ENCODE measurements around the gene CTXN1.

DNA sequence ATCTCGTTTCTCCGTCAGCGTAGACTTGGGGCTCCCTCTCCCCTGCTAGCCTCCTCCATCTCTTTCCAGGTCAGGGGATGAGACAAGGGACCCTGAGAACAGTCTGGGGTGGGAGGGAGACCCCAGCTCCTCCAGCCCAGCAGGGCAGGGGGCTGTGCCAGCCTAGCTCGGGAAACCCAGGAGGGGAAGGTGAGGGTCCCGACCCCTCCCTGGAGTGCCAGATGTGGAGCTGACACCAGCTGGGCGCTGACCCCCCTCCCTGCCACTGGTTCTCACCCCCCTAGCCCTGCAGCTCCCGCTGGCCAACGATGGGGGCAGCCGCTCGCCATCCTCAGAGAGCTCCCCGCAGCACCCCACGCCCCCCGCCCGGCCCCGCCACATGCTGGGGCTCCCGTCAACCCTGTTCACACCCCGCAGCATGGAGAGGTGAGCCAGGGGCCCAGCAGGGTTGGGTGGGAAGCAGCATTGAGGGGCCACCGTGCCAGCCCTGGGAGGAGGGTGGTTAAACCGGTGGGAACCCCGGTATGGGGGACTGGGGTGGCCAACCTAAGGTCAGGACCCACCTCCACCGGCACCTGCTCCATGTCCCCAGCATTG lies 16.4 kb downstream of the CTXN1 start:
- TF ChIP-seq, protein P1, sequence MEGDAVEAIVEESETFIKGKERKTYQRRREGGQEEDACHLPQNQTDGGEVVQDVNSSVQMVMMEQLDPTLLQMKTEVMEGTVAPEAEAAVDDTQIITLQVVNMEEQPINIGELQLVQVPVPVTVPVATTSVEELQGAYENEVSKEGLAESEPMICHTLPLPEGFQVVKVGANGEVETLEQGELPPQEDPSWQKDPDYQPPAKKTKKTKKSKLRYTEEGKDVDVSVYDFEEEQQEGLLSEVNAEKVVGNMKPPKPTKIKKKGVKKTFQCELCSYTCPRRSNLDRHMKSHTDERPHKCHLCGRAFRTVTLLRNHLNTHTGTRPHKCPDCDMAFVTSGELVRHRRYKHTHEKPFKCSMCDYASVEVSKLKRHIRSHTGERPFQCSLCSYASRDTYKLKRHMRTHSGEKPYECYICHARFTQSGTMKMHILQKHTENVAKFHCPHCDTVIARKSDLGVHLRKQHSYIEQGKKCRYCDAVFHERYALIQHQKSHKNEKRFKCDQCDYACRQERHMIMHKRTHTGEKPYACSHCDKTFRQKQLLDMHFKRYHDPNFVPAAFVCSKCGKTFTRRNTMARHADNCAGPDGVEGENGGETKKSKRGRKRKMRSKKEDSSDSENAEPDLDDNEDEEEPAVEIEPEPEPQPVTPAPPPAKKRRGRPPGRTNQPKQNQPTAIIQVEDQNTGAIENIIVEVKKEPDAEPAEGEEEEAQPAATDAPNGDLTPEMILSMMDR (IDR thresholded peaks at IDR 0.05): no peak
- TF ChIP-seq POLR2A (IDR thresholded peaks at IDR 0.05) (no peak), EP300 (IDR thresholded peaks at IDR 0.05) (no peak)

Data from stomach (tissue), 4 donors.